Liver (tissue), 2 donors: ENCODE data around the gene PTPRD.

Experiments used
- TF ChIP-seq, protein P1 (sequence below): fragments of 150-350 bp; IDR thresholded peaks from 2 replicates; pipeline ENCODE4 v1.5.1; 2017; ENCODE audit warnings: improper control_type of control experiment, low read depth, low read length; ENCODE audit not compliant: missing input control
- TF ChIP-seq, protein P2 (sequence below): IDR thresholded peaks from 2 replicates; pipeline ENCODE4 v1.6.1; 2016; ENCODE audit warnings: antibody characterized with exemption, mild to moderate bottlenecking
- TF ChIP-seq, protein P3 (sequence below): IDR thresholded peaks from 2 replicates; pipeline ENCODE4 v1.6.1; 2016; ENCODE audit warnings: antibody characterized with exemption
- donor health status: healthy.

DNA sequence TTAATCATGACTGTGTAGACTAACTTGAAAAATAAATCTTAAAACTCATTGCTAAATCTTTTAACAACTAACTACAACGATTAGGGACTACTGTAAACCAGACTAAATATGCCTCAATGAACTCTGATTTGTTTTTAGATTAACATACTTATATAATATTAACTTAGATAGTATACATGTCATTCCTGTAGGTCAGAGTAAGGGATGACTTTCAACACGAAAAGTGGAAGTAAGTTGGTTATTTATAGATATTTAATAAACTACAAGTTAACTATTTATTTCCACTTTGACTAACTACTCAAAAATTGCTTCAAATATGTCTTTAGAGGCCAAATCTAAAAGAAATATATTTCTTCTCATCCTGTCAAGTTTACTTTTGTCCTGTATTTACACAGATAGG lies 795.6 kb downstream of the PTPRD start:
- TF ChIP-seq, protein P1, sequence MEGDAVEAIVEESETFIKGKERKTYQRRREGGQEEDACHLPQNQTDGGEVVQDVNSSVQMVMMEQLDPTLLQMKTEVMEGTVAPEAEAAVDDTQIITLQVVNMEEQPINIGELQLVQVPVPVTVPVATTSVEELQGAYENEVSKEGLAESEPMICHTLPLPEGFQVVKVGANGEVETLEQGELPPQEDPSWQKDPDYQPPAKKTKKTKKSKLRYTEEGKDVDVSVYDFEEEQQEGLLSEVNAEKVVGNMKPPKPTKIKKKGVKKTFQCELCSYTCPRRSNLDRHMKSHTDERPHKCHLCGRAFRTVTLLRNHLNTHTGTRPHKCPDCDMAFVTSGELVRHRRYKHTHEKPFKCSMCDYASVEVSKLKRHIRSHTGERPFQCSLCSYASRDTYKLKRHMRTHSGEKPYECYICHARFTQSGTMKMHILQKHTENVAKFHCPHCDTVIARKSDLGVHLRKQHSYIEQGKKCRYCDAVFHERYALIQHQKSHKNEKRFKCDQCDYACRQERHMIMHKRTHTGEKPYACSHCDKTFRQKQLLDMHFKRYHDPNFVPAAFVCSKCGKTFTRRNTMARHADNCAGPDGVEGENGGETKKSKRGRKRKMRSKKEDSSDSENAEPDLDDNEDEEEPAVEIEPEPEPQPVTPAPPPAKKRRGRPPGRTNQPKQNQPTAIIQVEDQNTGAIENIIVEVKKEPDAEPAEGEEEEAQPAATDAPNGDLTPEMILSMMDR: no peak
- TF ChIP-seq, protein P2, sequence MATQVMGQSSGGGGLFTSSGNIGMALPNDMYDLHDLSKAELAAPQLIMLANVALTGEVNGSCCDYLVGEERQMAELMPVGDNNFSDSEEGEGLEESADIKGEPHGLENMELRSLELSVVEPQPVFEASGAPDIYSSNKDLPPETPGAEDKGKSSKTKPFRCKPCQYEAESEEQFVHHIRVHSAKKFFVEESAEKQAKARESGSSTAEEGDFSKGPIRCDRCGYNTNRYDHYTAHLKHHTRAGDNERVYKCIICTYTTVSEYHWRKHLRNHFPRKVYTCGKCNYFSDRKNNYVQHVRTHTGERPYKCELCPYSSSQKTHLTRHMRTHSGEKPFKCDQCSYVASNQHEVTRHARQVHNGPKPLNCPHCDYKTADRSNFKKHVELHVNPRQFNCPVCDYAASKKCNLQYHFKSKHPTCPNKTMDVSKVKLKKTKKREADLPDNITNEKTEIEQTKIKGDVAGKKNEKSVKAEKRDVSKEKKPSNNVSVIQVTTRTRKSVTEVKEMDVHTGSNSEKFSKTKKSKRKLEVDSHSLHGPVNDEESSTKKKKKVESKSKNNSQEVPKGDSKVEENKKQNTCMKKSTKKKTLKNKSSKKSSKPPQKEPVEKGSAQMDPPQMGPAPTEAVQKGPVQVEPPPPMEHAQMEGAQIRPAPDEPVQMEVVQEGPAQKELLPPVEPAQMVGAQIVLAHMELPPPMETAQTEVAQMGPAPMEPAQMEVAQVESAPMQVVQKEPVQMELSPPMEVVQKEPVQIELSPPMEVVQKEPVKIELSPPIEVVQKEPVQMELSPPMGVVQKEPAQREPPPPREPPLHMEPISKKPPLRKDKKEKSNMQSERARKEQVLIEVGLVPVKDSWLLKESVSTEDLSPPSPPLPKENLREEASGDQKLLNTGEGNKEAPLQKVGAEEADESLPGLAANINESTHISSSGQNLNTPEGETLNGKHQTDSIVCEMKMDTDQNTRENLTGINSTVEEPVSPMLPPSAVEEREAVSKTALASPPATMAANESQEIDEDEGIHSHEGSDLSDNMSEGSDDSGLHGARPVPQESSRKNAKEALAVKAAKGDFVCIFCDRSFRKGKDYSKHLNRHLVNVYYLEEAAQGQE: no peak
- TF ChIP-seq, protein P3, sequence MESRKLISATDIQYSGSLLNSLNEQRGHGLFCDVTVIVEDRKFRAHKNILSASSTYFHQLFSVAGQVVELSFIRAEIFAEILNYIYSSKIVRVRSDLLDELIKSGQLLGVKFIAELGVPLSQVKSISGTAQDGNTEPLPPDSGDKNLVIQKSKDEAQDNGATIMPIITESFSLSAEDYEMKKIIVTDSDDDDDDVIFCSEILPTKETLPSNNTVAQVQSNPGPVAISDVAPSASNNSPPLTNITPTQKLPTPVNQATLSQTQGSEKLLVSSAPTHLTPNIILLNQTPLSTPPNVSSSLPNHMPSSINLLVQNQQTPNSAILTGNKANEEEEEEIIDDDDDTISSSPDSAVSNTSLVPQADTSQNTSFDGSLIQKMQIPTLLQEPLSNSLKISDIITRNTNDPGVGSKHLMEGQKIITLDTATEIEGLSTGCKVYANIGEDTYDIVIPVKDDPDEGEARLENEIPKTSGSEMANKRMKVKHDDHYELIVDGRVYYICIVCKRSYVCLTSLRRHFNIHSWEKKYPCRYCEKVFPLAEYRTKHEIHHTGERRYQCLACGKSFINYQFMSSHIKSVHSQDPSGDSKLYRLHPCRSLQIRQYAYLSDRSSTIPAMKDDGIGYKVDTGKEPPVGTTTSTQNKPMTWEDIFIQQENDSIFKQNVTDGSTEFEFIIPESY: no peak
